SK-N-SH treated with all-trans-retinoic acid at 6 μM for 48 hours (cell line): ENCODE measurements around the gene MPST.

Experiments
- ARNTL ChIP-seq: fragments of 450-650 bp; formaldehyde crosslinking; IDR thresholded peaks from 2 replicates; pipeline ENCODE4 v1.5.0; 2020; ENCODE audit warnings: low read depth, mild to moderate bottlenecking, moderate library complexity, borderline replicate concordance
- BACH2 ChIP-seq: fragments of 250-450 bp; sonication (Bioruptor Pico); IDR thresholded peaks from 2 replicates; pipeline ENCODE4 v1.9.0; 2021; ENCODE audit warnings: mild to moderate bottlenecking, borderline replicate concordance
- CSDC2 ChIP-seq: fragments of 250-450 bp; sonication (Bioruptor Pico); IDR thresholded peaks from 2 replicates; pipeline ENCODE4 v1.5.0; 2020; ENCODE audit warnings: mild to moderate bottlenecking, moderate library complexity
- PPARA ChIP-seq: fragments of 250-450 bp; sonication (Bioruptor Pico); IDR thresholded peaks from 2 replicates; pipeline ENCODE4 v1.5.0; 2020; ENCODE audit warnings: mild to moderate bottlenecking, borderline replicate concordance
- RARB ChIP-seq: fragments of 250-450 bp; sonication (Bioruptor Pico); IDR thresholded peaks from 2 replicates; pipeline ENCODE4 v1.8.0; 2021; ENCODE audit warnings: mild to moderate bottlenecking, moderate library complexity
- TCF4 ChIP-seq: fragments of 250-450 bp; sonication (Bioruptor Pico); IDR thresholded peaks from 2 replicates; pipeline ENCODE4 v1.8.0; 2021; ENCODE audit warnings: mild to moderate bottlenecking, moderate library complexity, borderline replicate concordance
- ZFP30 ChIP-seq: fragments of 450-650 bp; formaldehyde crosslinking; IDR thresholded peaks from 2 replicates; pipeline ENCODE4 v1.5.0; 2022; ENCODE audit warnings: mild to moderate bottlenecking, moderate library complexity
- ZNF8 ChIP-seq: fragments of 450-650 bp; formaldehyde crosslinking; IDR thresholded peaks from 2 replicates; pipeline ENCODE4 v1.5.0; 2020; ENCODE audit warnings: mild to moderate bottlenecking, moderate library complexity

DNA sequence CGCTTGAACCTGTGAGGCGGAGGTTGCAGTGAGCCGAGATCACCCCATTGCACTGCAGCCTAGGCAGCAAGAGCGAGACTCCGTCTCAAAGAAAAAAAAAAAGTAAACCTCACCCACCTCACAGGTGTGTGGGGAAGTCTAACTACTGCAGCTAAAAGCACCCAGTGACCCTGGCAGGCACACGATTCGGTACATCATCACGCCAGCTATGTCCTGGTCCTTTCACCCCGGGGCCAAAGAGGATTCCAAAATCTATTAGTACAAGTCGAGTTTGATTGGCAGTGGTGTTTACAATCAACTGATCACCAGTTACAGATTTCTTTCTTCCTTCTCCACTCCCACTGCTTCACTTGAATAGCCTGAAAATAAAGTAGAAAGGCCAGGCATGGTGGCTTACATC is 6.6 kb upstream of the MPST start:
- TF ChIP-seq ZFP30 (CRISPR knock-in tag) (no peak), BACH2 (no peak), CSDC2 (CRISPR knock-in tag) (no peak), ARNTL (CRISPR knock-in tag) (no peak), ZNF8 (CRISPR knock-in tag) (no peak), PPARA (no peak), RARB (no peak), TCF4 (no peak)
